Panc1 (cell line): Measurements from ENCODE around the gene PCDHB13.

Source experiments
- CTCF ChIP-seq: fragments of 450-650 bp; IDR thresholded peaks from 2 replicates; pipeline ENCODE4 v1.5.1; 2017; ENCODE audit warnings: mild to moderate bottlenecking
- TF ChIP-seq, protein P1 (sequence below), 2 experiments: IDR thresholded peaks; 2 replicates each; pipeline ENCODE4 v1.6.1; 2011 to 2012; ENCODE audit warnings: low read depth in 2 of 2, control low read depth in 1 of 2, low read length in 1 of 2, mild to moderate bottlenecking in 1 of 2, moderate library complexity in 1 of 2; ENCODE audit not compliant: insufficient read depth in 1 of 2

GRCh38 chr5:141192110-141192725 is 21.5 kb upstream of the PCDHB13 start, which contains the start of gene PCDHB10:
- peak; percentile 84 for TF ChIP-seq CTCF
- TF ChIP-seq, protein P1, sequence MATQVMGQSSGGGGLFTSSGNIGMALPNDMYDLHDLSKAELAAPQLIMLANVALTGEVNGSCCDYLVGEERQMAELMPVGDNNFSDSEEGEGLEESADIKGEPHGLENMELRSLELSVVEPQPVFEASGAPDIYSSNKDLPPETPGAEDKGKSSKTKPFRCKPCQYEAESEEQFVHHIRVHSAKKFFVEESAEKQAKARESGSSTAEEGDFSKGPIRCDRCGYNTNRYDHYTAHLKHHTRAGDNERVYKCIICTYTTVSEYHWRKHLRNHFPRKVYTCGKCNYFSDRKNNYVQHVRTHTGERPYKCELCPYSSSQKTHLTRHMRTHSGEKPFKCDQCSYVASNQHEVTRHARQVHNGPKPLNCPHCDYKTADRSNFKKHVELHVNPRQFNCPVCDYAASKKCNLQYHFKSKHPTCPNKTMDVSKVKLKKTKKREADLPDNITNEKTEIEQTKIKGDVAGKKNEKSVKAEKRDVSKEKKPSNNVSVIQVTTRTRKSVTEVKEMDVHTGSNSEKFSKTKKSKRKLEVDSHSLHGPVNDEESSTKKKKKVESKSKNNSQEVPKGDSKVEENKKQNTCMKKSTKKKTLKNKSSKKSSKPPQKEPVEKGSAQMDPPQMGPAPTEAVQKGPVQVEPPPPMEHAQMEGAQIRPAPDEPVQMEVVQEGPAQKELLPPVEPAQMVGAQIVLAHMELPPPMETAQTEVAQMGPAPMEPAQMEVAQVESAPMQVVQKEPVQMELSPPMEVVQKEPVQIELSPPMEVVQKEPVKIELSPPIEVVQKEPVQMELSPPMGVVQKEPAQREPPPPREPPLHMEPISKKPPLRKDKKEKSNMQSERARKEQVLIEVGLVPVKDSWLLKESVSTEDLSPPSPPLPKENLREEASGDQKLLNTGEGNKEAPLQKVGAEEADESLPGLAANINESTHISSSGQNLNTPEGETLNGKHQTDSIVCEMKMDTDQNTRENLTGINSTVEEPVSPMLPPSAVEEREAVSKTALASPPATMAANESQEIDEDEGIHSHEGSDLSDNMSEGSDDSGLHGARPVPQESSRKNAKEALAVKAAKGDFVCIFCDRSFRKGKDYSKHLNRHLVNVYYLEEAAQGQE (IDR thresholded peaks at IDR 0.05; ENCODE audit: insufficient read depth in 1 of 2, low read depth in 2 of 2, low read length in 1 of 2), result no peak
